Gastroesophageal sphincter (tissue), 3 donors: Measurements from ENCODE around the gene ATXN2.

Experiments
- POLR2A ChIP-seq, 2 donors: fragments of 450-650 bp; IDR thresholded peaks; one replicate each; pipeline ENCODE4 v1.6.1; 2017; ENCODE audit warnings: antibody characterized with exemption in 2 of 2, mild to moderate bottlenecking in 2 of 2, moderate library complexity in 1 of 2
- TF ChIP-seq, protein P1 (sequence below), 4 experiments: fragments of 200-600 bp in 2 of 4; fragments of 450-650 bp in 2 of 4; sonication (generic) in 1 of 4; IDR thresholded peaks; one replicate each; pipeline ENCODE4 v1.5.1; 2017 to 2019; ENCODE audit warnings: antibody characterized with exemption in 4 of 4, mild to moderate bottlenecking in 2 of 4, moderate library complexity in 2 of 4

DNA sequence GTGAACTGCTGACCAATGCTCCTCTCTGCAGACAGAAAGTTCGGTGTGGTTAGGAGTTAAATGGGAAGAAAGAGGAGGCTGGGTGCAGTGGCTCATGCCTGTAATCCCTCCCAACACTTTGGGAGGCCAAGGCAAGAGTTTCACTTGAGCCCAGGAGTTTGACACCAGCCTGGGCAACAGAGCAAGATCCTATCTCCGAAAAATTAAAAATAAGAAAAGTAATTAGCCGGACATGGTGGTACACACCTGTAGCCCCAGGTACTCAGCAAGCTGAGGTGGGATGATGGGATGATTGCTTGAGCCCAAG, 19.0 kb downstream of the ATXN2 start:
- TF ChIP-seq, protein P1, sequence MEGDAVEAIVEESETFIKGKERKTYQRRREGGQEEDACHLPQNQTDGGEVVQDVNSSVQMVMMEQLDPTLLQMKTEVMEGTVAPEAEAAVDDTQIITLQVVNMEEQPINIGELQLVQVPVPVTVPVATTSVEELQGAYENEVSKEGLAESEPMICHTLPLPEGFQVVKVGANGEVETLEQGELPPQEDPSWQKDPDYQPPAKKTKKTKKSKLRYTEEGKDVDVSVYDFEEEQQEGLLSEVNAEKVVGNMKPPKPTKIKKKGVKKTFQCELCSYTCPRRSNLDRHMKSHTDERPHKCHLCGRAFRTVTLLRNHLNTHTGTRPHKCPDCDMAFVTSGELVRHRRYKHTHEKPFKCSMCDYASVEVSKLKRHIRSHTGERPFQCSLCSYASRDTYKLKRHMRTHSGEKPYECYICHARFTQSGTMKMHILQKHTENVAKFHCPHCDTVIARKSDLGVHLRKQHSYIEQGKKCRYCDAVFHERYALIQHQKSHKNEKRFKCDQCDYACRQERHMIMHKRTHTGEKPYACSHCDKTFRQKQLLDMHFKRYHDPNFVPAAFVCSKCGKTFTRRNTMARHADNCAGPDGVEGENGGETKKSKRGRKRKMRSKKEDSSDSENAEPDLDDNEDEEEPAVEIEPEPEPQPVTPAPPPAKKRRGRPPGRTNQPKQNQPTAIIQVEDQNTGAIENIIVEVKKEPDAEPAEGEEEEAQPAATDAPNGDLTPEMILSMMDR (IDR thresholded peaks at IDR 0.05): no peak
- TF ChIP-seq POLR2A (IDR thresholded peaks at IDR 0.05): no peak
